ENCODE measurements around the gene COX6B1. TPM values are rescaled to one million over a fixed set of nuclear protein-coding genes. Genes with fewer than 3 reads are reported as not detected.
"Not testable (repeated sequence)": the region's sequence is repeated elsewhere in the genome, so short reads cannot be mapped to it uniquely, and the experiment has no call there.

Gene COX6B1
- 100 to 1,000 TPM; 426 to 431 TPM for total RNA-seq

GRCh38 chr19:35648017-35648961, at the start of gene COX6B1:
TSS of gene COX6B1 (plus strand) at chr19:35648323. CDS start at chr19:35651244, 2,921 bp downstream.
- POLR2A ChIA-PET = interaction anchor here (0.6 to 1.7 kb wide), 9 partner anchors 9 to 380 kb away, joined by 3 to 7 read pairs (median 3); partner anchors contain the start of genes HAUS5 and KMT2B
- CTCF ChIA-PET = interaction anchor here (0.7 kb wide), 1 partner anchor 300 kb away, joined by 3 read pairs; the partner anchor contains the start of gene FFAR1

- ChIA-PET POLR2A (no interaction called here), CTCF (interaction anchor here (0.7 to 1.0 kb wide), 3 partner anchors 11 to 487 kb away, joined by 3 to 4 read pairs (median 4); partner anchors contain the start of gene HAUS5)
These were observed 46.2 kb upstream of the COX6B1 start for GRCh38 chr19:35601971-35602370.

- CTCF ChIA-PET = interaction anchor here (0.6 to 1.1 kb wide), 2 partner anchors 12 to 90 kb away, joined by 3 to 5 read pairs; no protein-coding TSS in a partner anchor
- POLR2A ChIA-PET = not testable (repeated sequence)
These were observed 43.7 kb upstream of the COX6B1 start for GRCh38 chr19:35604436-35604835.

- CTCF ChIA-PET = interaction anchor here (0.6 kb wide), 1 partner anchor 147 kb away, joined by 4 read pairs; no protein-coding TSS in a partner anchor
- POLR2A ChIA-PET = interaction anchor here (0.7 kb wide), 1 partner anchor 16 kb away, joined by 4 read pairs; no protein-coding TSS in a partner anchor
These were observed 41.0 kb upstream of the COX6B1 start for GRCh38 chr19:35607170-35607569.

GRCh38 chr19:35607661-35608060, 40.5 kb upstream of the COX6B1 start:
- ChIA-PET CTCF (interaction anchor here (1.4 kb wide), 1 partner anchor 58 kb away, joined by 4 read pairs; no protein-coding TSS in a partner anchor), POLR2A (interaction anchor here (0.6 to 0.7 kb wide), 2 partner anchors 17 to 63 kb away, joined by 3 to 4 read pairs; no protein-coding TSS in a partner anchor)

GRCh38 chr19:35608251-35608650, 39.9 kb upstream of the COX6B1 start:
- ChIA-PET CTCF (interaction anchor here (1.4 kb wide), 1 partner anchor 59 kb away, joined by 4 read pairs; no protein-coding TSS in a partner anchor), POLR2A (interaction anchor here (0.6 kb wide), 1 partner anchor 64 kb away, joined by 3 read pairs; no protein-coding TSS in a partner anchor)

GRCh38 chr19:35609851-35610353, 38.2 kb upstream of the COX6B1 start:
- POLR2A ChIA-PET = no interaction called here

GRCh38 chr19:35612224-35612558, 35.9 kb upstream of the COX6B1 start:
- POLR2A ChIA-PET = interaction anchor here (1.3 to 1.9 kb wide), 2 partner anchors 36 to 68 kb away, joined by 7 read pairs; partner anchors contain the start of gene COX6B1
- CTCF ChIA-PET = interaction anchor here (1.1 to 2.8 kb wide), 4 partner anchors 11 to 102 kb away, joined by 3 to 13 read pairs (median 4); no protein-coding TSS in a partner anchor

More at GRCh38 chr19:35609851-35610353, 38.2 kb upstream of the COX6B1 start:
- CTCF ChIA-PET = no interaction called here

- CTCF ChIA-PET = interaction anchor here (0.6 to 2.8 kb wide), 5 partner anchors 11 to 345 kb away, joined by 3 to 13 read pairs (median 3); no protein-coding TSS in a partner anchor
- POLR2A ChIA-PET = interaction anchor here (1.0 to 1.9 kb wide), 3 partner anchors 10 to 68 kb away, joined by 3 to 7 read pairs (median 7); partner anchors contain the start of gene COX6B1
These were observed 35.4 kb upstream of the COX6B1 start, which contains the start of gene HAUS5 for GRCh38 chr19:35612559-35613321. TSS of gene HAUS5 (plus strand) at chr19:35612735. CDS start at chr19:35612795, 60 bp downstream.

- ChIA-PET POLR2A (interaction anchor here (1.0 to 1.9 kb wide), 3 partner anchors 9 to 69 kb away, joined by 3 to 7 read pairs (median 7); partner anchors contain the start of gene COX6B1), CTCF (interaction anchor here (0.6 to 2.8 kb wide), 2 partner anchors 66 to 344 kb away, joined by 3 to 13 read pairs; no protein-coding TSS in a partner anchor)
These were observed 34.5 kb upstream of the COX6B1 start for GRCh38 chr19:35613574-35613973.

- POLR2A ChIA-PET = interaction anchor here (0.6 to 0.8 kb wide), 2 partner anchors 616 to 628 kb away, joined by 3 read pairs; no protein-coding TSS in a partner anchor
- CTCF ChIA-PET = no interaction called here
These were observed 33.1 kb upstream of the COX6B1 start for GRCh38 chr19:35615036-35615435.

- ChIA-PET CTCF (no interaction called here), POLR2A (no interaction called here)
These were observed 29.3 kb upstream of the COX6B1 start for GRCh38 chr19:35618857-35619256.

GRCh38 chr19:35619290-35619923, 28.7 kb upstream of the COX6B1 start:
- ChIA-PET POLR2A (no interaction called here), CTCF (no interaction called here)

GRCh38 chr19:35620001-35620400, 28.1 kb upstream of the COX6B1 start:
- ChIA-PET POLR2A (no interaction called here), CTCF (no interaction called here)

- ChIA-PET POLR2A (interaction anchor here (0.6 kb wide), 1 partner anchor 8 kb away, joined by 7 read pairs; no protein-coding TSS in a partner anchor), CTCF (no interaction called here)
These were observed 26.4 kb upstream of the COX6B1 start for GRCh38 chr19:35621708-35622107.

GRCh38 chr19:35622750-35623149, 25.4 kb upstream of the COX6B1 start:
- CTCF ChIA-PET = no interaction called here
- POLR2A ChIA-PET = interaction anchor here (0.9 to 1.1 kb wide), 2 partner anchors 10 to 15 kb away, joined by 3 read pairs; partner anchors contain the start of gene HAUS5

- CTCF ChIA-PET = interaction anchor here (0.7 kb wide), 1 partner anchor 1747 kb away, joined by 4 read pairs; no protein-coding TSS in a partner anchor
- POLR2A ChIA-PET = interaction anchor here (0.9 kb wide), 1 partner anchor 11 kb away, joined by 3 read pairs; the partner anchor contains the start of gene HAUS5
These were observed 24.7 kb upstream of the COX6B1 start for GRCh38 chr19:35623327-35624010.

- ChIA-PET POLR2A (no interaction called here), CTCF (no interaction called here)
These were observed 19.9 kb upstream of the COX6B1 start for GRCh38 chr19:35628264-35628564.
